Upper lobe of left lung (tissue), 6 donors: ENCODE results near the gene NPY1R. TPM values are rescaled to one million over a fixed set of nuclear protein-coding genes. Genes with fewer than 3 reads are reported as not detected.

Source experiments
- ATAC-seq, 2 donors: fragments of 200-7000 bp; cut with Tn5 transposase; one replicate each; pipeline ENCODE4 v1.9.1; 2022; ENCODE audit warnings: mild to moderate bottlenecking in 2 of 2, moderate library complexity in 2 of 2; ENCODE audit not compliant: low FRiP score in 2 of 2
- DNase-seq, 2 donors: peaks; one replicate each; pipeline ENCODE4 v3.0.0-alpha.2; 2019 to 2020
- H3K27ac ChIP-seq, 4 donors: fragments of 200-600 bp; sonication (generic); one replicate each; pipeline ENCODE4 v1.5.1; 2016 to 2019
- H3K27me3 ChIP-seq, 4 donors: fragments of 200-600 bp; sonication (generic); one replicate each; pipeline ENCODE4 v1.5.1; 2017 to 2019
- H3K36me3 ChIP-seq, 4 donors: fragments of 200-600 bp; sonication (generic); one replicate each; pipeline ENCODE4 v1.5.1; 2016 to 2019
- H3K4me1 ChIP-seq, 4 donors: fragments of 200-600 bp; sonication (generic); one replicate each; pipeline ENCODE4 v1.5.1; 2018 to 2019
- H3K4me3 ChIP-seq, 4 donors: fragments of 200-600 bp; sonication (generic); one replicate each; pipeline ENCODE4 v1.5.1; 2017 to 2019; ENCODE audit warnings: mild to moderate bottlenecking in 2 of 4, moderate library complexity in 1 of 4
- H3K9me3 ChIP-seq, 4 donors: fragments of 200-600 bp; sonication (generic); one replicate each; pipeline ENCODE4 v1.5.1; 2018 to 2019
- CTCF ChIP-seq, 6 experiments: fragments of 450-650 bp in 4 of 6; fragments of 200-600 bp in 2 of 6; sonication (generic) in 2 of 6; IDR thresholded peaks; one replicate each; pipeline ENCODE4 v1.5.1; 2016 to 2019; ENCODE audit warnings: antibody characterized with exemption in 6 of 6
- EP300 ChIP-seq, 4 donors: sonication (generic); formaldehyde crosslinking; IDR thresholded peaks; one replicate each; pipeline ENCODE4 v1.5.1; 2017; ENCODE audit warnings: antibody characterized with exemption in 4 of 4, control low read depth in 2 of 4
- POLR2A ChIP-seq, 4 donors: fragments of 450-650 bp; IDR thresholded peaks; one replicate each; pipeline ENCODE4 v1.5.1; 2016 to 2017; ENCODE audit warnings: antibody characterized with exemption in 4 of 4, mild to moderate bottlenecking in 2 of 4
- POLR2AphosphoS5 ChIP-seq, 2 donors: sonication (generic); formaldehyde crosslinking; IDR thresholded peaks; one replicate each; pipeline ENCODE4 v1.5.1; 2017; ENCODE audit warnings: antibody characterized with exemption in 2 of 2
- WGBS, 2 donors: methylation state at CpG; one replicate each; pipeline ENCODE4 v1.1.5; 2017 to 2018; 5-methylcytosine and 5-hydroxymethylcytosine counted together
- total RNA-seq, 6 donors: library from RNA; depleted of rRNA in 4 of 6; stranded (reverse); fragments of >200 nt in 4 of 6; gene quantifications; one replicate each; pipeline versions ENCODE4 v1.1.0 to v1.2.1, GENCODE V29; 2016 to 2021
- donor health status: DM: no; HTN: no; CAD: no; lungs with moderate emphysema.
- donor health status: DM: no; HTN: yes; CAD: no; lungs with severe emphysema.

NPY1R gene
- total RNA-seq, 6 donors from 2014 or later, result 0.44 to 3.2 (median 2.2) TPM; not detected in 1

- Histone ChIP-seq H3K36me3 (no peaks in the 10 kb centered on the region), H3K9me3 (no peaks in the 10 kb centered on the region), H3K27me3 (no peaks in the 10 kb centered on the region), H3K27ac (no peak overlapping the region), H3K4me3 (no peak overlapping the region), H3K4me1 (no peaks in the 10 kb centered on the region)
- TF ChIP-seq CTCF (IDR thresholded peaks at IDR 0.05), result no peak
- no peak for TF ChIP-seq POLR2AphosphoS5 (IDR thresholded peaks at IDR 0.05)
- no peak for TF ChIP-seq POLR2A (IDR thresholded peaks at IDR 0.05)
- no peak for TF ChIP-seq EP300 (IDR thresholded peaks at IDR 0.05)
- DNase-seq, result no peak
- no peak for ATAC-seq
- 63 to 64% methylated on average over 3 of the region's 3 CpGs for WGBS, 2 donors
These were observed 35.3 kb upstream of the NPY1R start for GRCh38 chr4:163367651-163368050.

- DNase-seq, result no peak
- Histone ChIP-seq H3K4me1 (no peaks in the 10 kb centered on the region), H3K36me3 (no peaks in the 10 kb centered on the region), H3K4me3 (no peak overlapping the region), H3K9me3 (no peaks in the 10 kb centered on the region), H3K27ac (no peak overlapping the region), H3K27me3 (no peaks in the 10 kb centered on the region)
- 73 to 77% methylated on average over 1 of the region's 1 CpG for WGBS, 2 donors
- no peak for ATAC-seq
- no peak for TF ChIP-seq POLR2A (IDR thresholded peaks at IDR 0.05)
- no peak for TF ChIP-seq POLR2AphosphoS5 (IDR thresholded peaks at IDR 0.05)
- no peak for TF ChIP-seq EP300 (IDR thresholded peaks at IDR 0.05)
- no peak for TF ChIP-seq CTCF (IDR thresholded peaks at IDR 0.05)
These were observed 23.7 kb upstream of the NPY1R start for GRCh38 chr4:163356104-163356503.

- H3K9me3 ChIP-seq, result no peaks in the 10 kb centered on the region
- ATAC-seq (no peak), DNase-seq (no peak)
- no peaks in the 10 kb centered on the region for H3K36me3 ChIP-seq
- H3K4me3 ChIP-seq, result no peak overlapping the region
- no peaks in the 10 kb centered on the region for H3K4me1 ChIP-seq
- whole genome bisulfite sequencing, 2 donors, result 72 to 73% methylated on average over 3 of the region's 3 CpGs
- H3K27ac ChIP-seq, result no peak overlapping the region
- H3K27me3 ChIP-seq, result no peaks in the 10 kb centered on the region
- no peak for TF ChIP-seq CTCF (IDR thresholded peaks at IDR 0.05)
- TF ChIP-seq POLR2AphosphoS5 (IDR thresholded peaks at IDR 0.05), result no peak
- TF ChIP-seq EP300 (IDR thresholded peaks at IDR 0.05), result no peak
- no peak for TF ChIP-seq POLR2A (IDR thresholded peaks at IDR 0.05)
These were observed 20.7 kb upstream of the NPY1R start for GRCh38 chr4:163353054-163353453.

GRCh38 chr4:163350672-163351071, 18.3 kb upstream of the NPY1R start:
- DNase-seq, result no peak
- no peak for TF ChIP-seq EP300 (IDR thresholded peaks at IDR 0.05)
- no peak for TF ChIP-seq POLR2A (IDR thresholded peaks at IDR 0.05)
- no peak for TF ChIP-seq CTCF (IDR thresholded peaks at IDR 0.05)
- TF ChIP-seq POLR2AphosphoS5 (IDR thresholded peaks at IDR 0.05), result no peak
- no peaks in the 10 kb centered on the region for H3K4me1 ChIP-seq
- no peak for ATAC-seq
- H3K36me3 ChIP-seq, result no peaks in the 10 kb centered on the region
- H3K27ac ChIP-seq, result no peak overlapping the region
- peaks cover 0 to 3% (median 0%) of the 10 kb centered on the region in 4 donors for H3K27me3 ChIP-seq
- no peaks in the 10 kb centered on the region for H3K9me3 ChIP-seq
- H3K4me3 ChIP-seq, result no peak overlapping the region
